GM21360 (cell line): Measurements from ENCODE around the gene OXLD1.

Experiments
- ATAC-seq: cut with Tn5 transposase; IDR thresholded peaks from one replicate; pipeline ENCODE4 v1.9.1; 2021; ENCODE audit warnings: mild to moderate bottlenecking, moderate library complexity; ENCODE audit not compliant: unreplicated experiment

The OXLD1 gene

GRCh38 chr17:81702934-81703746 is 36.7 kb upstream of the OXLD1 start, which contains the start of gene MRPL12:
Gene MRPL12, plus strand, starts transcription at chr17:81703367. Its CDS starts 135 bp downstream, at chr17:81703502.
- peak; percentile 81 for ATAC-seq

GRCh38 chr17:81701288-81702071 is 35.1 kb upstream of the OXLD1 start:
- ATAC-seq = no peak

GRCh38 chr17:81700353-81701287 is 34.2 kb upstream of the OXLD1 start:
- no peak for ATAC-seq

- no peak for ATAC-seq
These were observed 31.0 kb upstream of the OXLD1 start for GRCh38 chr17:81697261-81698044.

GRCh38 chr17:81696218-81696941 is 30.0 kb upstream of the OXLD1 start:
- no peak for ATAC-seq

GRCh38 chr17:81695801-81696200 is 29.4 kb upstream of the OXLD1 start:
- ATAC-seq = no peak

GRCh38 chr17:81695211-81695610 is 28.8 kb upstream of the OXLD1 start:
- ATAC-seq = no peak

- no peak for ATAC-seq
These were observed 28.4 kb upstream of the OXLD1 start for GRCh38 chr17:81694810-81695209.

GRCh38 chr17:81693509-81694210 is 27.3 kb upstream of the OXLD1 start:
- ATAC-seq = no peak

- no peak for ATAC-seq
These were observed 25.2 kb upstream of the OXLD1 start for GRCh38 chr17:81691608-81692007.

GRCh38 chr17:81691196-81691595 is 24.8 kb upstream of the OXLD1 start:
- ATAC-seq = no peak

- ATAC-seq = no peak
These were observed 24.1 kb upstream of the OXLD1 start for GRCh38 chr17:81690549-81690948.

- no peak for ATAC-seq
These were observed 23.7 kb upstream of the OXLD1 start for GRCh38 chr17:81690066-81690465.

- no peak for ATAC-seq
These were observed 22.2 kb upstream of the OXLD1 start for GRCh38 chr17:81688616-81689015.

- ATAC-seq = no peak
These were observed 21.6 kb upstream of the OXLD1 start for GRCh38 chr17:81687770-81688541.

GRCh38 chr17:81686614-81687013 is 20.2 kb upstream of the OXLD1 start:
- ATAC-seq = no peak

- ATAC-seq = no peak
These were observed 18.7 kb upstream of the OXLD1 start for GRCh38 chr17:81685108-81685507.

GRCh38 chr17:81684442-81684911 is 18.1 kb upstream of the OXLD1 start:
- ATAC-seq = peak; percentile 6
